Stimulated activated CD8-positive, alpha-beta memory T cell treated with anti-CD3 and anti-CD28 coated beads, Interleukin-4, amount 100 ng/mL, for 24 hours (primary cell): ENCODE results near the gene CCDC149.

ENCODE experiments used
- DNase-seq: peaks from one replicate; pipeline ENCODE4 v3.0.0-alpha.2; 2020; ENCODE audit warnings: low read depth

Gene CCDC149

DNA sequence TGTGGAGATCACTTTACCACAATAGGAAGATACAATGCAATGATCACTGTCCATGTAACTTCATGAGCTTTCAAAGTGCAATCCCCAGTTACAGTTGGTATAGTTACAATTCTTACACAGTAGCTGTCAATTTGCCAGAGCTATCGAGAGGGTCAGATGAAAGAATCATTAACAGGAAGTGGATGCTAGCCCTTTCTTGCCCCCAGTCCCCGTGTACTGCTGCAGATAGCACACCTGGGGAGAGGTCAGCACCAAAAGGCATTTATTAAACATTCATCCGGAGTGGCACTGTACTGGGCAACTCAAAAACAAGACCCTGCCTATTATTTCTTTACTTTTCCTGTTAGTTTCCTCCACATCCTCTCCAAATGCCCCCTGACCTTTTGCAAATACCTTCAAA, 69.7 kb downstream of the CCDC149 start:
- no peak for DNase-seq

DNA sequence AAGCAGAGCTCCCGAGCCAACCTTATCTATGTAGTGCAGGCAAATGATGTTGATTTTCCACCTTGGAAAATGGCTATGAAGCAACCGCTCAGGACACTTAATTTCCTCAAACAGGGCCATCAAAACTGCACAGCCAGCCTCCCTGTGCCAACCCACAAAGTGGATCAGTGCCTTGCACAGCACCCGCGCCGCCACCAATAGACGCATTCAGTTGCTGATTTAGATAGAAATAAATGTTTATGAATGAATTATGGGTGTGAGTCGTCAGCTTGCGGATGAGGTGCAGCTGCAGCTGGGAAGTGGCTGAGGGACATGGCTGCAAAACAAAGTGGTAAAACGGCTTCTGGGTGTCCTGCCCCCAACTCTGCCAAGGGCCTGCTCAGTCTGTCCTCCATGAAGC, 70.5 kb downstream of the CCDC149 start:
- DNase-seq = no peak

DNA sequence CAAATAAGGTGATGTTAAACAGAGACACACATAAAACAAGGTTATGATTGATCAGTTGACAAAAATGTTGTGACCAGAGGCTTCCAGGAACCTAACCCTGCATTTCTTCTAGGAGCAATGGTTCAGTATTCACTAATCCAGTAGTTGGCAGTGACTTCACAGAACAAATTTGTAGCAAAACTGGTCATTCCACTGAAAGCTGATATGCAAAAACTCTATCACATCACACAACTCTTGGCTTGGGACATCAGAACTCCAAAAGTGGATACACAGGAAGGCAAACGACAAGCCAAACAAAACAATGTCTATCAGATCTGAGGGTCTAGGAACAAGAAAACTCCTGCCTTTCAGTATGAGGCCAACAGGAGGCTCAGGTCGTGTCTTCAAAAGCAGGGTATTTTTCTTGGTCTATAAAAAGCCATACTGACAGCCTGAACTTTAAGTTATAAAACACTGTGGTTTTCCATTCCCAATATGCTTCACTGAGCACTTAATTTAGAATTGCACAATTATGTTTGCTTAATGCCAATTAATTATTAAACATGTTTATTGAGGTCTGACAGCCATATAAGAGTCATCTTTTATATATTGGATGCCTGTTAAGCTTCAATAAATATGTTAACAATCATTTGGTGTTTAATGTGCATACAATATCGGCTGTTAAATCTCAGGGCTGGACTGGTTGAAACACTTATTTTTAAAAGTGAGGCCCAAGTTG, 71.9 kb downstream of the CCDC149 start:
- DNase-seq = no peak

DNA sequence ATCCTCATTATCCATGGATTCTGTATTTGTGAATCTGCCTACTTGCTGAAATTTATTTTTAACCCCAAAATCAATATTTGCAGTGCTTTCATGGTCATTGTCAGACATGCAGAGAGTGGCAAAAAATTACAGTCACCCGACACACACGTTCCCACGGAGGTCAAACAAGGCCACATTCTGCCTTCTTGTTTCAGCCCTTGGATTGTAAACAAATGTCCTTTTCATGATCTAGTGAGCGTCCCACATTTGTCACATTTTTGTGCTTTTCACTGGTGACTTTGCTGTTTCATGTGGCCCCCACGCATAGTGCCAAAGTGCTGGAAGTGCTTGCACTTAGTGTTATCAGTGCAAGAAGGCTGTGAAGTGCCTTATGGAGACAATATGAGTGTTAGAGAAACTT, 72.5 kb downstream of the CCDC149 start:
- no peak for DNase-seq

DNA sequence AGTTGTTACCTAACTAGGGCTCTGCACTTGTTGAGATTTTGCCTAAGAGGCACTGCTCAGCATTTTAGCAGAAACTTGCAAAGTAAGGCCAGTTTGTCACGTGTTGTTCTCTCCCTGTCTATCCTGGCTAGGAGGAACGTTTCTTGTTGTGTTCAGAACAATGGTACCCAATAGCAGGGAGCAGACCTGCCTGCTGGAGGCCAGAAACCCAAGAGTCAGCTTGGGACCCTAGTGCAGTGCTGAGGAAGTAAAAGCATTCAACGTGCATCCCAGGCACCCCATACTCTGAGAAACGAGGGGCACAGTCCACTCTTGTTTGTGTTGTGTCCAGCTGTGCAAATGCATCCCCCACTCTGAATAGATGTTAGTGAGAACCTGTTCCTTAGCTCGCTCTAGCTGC, 75.1 kb downstream of the CCDC149 start:
- no peak for DNase-seq

DNA sequence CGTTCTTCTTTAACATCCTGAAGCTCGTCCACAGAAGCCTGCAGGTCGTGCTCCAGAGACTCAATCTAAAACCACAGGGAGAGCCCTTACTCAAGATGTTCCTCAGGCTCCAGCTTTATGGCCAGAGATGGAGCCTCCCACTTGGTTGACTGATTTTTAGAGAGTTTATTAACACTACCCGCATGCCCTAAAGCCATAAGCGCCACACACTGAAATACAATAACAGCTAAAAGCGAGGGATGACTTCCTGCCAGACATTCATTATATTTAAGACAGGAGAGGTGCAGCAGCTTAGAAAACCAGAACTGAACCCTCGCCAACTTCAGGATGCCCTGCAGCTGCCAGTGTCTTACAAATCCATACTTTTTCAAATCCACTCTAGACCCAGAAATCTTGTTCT, 75.5 kb downstream of the CCDC149 start:
- DNase-seq = no peak

DNA sequence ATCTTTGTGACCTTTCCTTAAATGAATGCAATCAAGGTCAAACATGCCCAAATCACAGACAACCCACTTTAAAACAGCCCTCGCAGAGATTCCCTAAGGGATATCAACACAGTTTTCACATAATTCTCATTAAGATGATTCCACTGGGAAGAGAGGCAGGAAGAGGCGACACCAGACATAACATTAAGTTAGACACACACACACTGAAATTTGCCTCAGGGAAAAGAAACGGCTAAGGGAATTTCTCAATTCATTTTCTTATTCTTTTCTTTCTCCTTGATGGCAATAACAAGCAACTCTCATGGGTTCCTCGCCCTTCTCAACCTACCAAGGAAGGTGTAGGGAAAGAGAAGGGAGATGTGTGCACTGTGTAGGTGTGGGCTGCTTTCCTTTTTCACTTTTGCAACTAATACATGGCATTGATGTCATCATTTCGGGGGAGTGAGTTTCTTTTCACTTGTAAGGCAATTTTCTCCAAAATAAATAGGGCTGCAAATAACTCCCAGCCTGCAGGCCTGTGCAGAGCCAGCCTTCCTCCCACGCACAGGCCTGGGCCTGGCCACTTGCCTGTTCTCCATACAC, 76.1 kb downstream of the CCDC149 start:
- no peak for DNase-seq

DNA sequence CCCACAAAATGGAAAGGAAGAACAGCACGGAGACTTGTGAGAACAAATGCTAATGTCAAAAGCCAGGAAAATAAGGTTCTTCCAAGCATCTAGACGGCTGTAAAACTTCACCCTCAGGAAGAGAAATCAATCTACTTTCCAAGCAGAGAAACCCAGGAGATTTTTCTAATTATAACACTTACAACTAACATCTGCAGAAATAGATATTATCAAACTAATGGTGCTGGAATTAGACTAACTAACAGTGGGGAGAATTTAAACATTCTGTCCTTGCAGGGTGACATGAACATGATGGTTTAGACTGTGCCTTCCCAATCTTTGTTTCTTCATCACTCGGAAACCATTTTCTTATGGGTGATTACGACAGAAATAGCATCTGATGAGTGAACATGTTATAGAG, 77.1 kb downstream of the CCDC149 start:
- DNase-seq = no peak

DNA sequence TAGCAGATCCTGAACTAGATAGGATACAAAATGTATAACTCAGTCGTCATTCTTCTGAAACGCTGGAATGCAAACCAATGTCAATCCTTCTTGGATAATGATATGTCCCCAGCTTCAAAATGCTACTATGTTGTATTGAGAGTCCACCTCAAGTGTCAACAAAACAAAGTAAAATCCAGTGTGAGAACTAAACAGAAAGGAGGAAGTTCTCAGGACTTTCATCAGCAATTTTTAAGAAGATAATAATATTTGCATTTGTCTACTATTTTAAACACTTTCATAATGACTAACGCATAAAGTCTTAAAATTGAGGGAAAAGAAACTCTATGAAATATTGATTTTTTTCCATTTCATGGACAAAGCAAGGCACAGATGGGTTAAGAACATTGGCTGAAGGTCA, 81.2 kb downstream of the CCDC149 start:
- no peak for DNase-seq

DNA sequence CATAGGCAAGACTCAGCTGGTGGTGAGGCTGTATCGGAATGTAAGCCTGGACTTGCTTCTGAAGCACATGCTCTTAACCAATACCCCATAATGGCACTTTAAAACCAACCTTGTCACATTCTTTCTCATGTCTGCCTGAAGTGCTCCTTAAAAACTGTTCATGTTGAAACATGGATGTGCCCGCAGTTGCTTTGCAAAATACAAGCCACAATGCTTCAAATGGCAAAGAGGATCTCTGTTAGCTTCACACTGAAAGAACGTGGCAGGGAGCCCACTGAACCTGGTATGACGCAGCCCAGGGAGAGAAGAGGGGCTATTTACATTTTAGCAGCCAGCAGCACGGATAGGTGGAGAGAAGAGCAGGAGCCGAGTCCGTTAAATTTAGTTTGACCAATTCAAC, 88.1 kb downstream of the CCDC149 start:
- DNase-seq = no peak

DNA sequence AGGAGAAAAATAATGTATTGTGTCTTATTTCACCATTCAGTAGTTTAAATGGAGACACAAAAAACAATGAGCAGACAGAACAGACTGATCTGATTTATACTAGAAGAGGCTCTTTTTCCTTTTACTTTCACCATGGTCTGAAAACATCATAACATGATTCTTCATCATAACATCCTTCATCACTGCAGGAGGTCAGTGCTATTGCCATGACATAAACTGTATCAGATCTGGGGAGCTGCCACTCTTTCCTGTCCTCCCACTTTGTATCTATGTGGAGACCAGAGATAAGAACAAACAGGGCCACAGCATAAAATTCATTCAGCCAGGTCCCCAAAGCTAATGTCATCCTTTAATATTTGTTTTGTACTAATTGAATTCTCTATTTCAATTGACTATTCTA, 92.3 kb downstream of the CCDC149 start:
- no peak for DNase-seq

DNA sequence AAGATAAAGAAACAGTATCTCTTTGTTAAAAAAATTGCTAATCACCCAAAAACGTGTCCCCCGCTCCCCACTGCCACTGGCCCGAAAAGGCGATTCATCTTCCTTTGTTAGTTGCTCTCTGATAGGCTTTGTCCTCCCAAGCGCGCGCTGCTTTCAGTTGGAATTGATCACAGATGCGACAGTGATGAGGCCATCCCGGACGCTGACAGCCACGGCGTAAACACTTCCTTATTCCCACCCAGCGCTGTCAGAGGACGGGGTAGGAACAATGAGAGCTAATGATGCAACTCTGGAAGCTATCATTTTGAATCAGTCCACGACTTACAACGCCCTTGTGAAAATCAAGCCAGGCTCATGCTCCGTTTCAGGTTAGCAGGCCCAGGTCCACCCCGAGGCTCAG, 96.0 kb downstream of the CCDC149 start:
- DNase-seq = no peak

DNA sequence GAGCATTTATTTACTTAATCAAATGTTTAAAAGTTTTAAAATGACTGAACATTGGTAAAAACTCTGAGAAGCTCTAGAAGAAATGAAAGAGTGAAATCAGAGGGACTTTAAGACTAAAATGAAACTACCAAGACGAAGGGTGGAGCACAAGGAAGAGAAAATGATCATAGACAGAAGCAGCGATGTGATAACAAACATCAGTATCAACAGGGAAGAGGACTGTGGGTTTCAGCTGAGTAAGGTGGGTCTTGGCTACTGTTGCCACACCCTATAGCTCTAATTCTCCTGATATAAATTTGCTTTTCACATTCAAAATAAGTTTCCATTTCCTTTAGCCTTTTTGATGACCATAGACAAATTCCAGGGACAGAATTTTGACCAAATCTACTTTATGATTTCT, 99.1 kb downstream of the CCDC149 start:
- DNase-seq = no peak

DNA sequence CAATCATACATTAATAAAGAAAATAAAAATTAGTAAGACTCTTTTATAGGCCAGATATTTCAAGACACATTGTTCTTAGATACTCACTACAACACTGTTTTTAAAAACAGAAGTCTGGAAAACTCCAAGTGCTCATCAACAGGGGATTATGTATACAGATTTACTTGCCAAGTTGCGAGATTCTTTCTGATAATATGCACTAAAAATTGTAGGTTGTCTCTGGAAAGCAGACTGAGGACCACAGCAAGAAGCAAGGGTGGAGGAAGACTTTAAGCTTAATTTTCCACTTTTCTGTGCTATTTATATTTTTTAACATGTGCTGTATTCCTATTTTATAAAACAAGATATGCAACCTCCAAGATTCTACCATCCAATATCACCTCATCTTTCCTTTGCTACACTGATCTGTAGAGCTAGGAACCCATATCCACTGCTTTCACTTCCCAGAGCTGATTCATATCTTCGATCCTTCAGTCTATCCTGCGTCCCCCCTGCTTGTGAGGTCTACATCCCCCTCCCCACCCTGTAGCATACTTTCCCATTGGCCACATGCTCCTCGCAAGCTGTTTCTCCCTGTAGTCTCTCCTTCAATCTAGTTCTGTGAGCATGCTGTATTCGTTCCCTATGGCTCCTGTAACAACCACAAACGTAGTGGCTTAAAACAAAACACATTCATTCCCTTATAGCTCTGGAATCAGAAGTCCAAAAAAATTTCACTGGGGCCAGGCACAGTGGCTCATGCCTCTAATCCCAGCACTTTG, 101.8 kb downstream of the CCDC149 start:
- no peak for DNase-seq

DNA sequence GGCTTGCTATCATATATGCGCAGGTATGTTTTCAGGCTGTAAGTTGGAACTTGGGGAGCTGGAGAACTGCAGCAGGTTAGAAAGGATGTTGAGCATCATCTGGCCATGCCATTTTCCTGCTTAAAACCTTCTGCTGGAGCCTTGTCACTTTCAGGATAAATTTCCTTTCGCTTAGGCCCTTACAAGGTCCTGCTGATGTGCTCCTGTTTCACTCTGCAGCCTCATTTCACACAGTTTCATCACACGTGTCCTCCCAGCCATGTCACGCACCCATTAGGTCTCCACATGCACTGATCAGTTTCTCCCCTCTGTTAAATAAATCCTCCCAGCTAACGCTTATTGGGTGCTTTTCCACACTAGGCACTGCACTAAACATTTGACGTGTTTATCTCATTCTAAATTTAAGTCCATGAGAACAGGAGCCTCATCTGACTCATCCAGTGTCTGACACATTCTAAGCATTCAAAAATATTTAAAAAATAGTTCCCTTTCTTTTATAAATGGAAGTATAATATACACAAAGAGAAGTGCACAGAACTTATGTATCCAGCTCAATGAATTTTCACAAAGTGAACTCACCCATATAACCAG, 102.9 kb downstream of the CCDC149 start:
- no peak for DNase-seq

DNA sequence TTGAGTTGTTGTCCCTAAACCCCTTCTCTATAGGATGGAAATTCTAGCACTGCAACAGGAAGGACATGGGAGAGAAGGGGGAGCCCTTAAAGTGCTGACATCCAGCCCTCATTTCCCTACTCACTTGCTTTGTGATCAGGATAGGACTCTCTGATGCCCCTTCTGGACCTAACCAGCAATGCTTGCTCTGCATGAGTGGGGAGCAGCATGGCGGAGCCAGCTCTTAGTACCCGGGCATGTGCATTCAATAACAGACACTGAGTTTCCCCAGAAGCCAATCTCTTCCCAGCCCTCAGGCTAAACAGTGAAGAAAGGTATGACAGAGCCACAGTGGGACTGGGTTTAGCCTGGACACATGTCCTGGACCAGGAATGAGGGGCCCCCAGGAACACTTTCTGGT, 103.5 kb downstream of the CCDC149 start:
- DNase-seq = no peak

DNA sequence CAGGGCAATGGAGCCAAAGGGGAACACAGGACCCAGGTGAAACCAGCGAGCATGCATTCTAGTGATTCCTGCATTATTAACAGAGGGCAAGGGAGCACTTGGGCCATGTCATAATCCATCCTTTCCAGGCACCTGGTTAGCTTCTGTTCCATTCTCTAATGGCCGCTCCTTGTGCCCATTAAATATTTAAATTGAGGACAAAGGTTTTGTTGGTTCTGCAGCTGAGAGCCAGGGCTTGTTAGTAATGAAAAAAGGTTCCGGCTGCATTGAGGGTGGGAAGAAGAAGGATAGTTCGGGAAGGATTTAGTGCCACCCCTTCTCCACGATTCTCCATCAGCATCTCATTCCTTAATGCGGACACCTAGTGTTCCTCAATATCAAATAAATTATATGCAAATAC, 103.9 kb downstream of the CCDC149 start:
- no peak for DNase-seq

DNA sequence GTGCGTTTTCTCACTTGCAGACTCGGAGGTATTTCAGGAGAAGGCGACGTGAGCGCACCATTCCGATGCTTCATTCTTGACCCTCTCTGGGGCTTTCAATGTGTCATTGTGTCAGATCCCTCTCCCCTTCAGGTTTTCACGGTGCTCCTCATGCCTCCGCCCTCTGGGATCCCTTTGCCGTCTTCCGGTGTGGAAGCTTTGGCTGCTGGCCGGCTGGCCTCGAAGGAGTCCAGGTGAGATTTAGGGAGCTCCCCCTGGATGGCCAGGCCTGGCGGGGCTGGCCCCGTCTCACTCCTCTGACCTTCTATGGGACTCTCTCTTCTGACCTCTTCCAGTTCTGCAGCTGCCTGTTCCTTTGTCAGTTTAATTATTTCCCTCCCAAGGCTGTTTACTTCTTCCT, 104.6 kb downstream of the CCDC149 start:
- no peak for DNase-seq

DNA sequence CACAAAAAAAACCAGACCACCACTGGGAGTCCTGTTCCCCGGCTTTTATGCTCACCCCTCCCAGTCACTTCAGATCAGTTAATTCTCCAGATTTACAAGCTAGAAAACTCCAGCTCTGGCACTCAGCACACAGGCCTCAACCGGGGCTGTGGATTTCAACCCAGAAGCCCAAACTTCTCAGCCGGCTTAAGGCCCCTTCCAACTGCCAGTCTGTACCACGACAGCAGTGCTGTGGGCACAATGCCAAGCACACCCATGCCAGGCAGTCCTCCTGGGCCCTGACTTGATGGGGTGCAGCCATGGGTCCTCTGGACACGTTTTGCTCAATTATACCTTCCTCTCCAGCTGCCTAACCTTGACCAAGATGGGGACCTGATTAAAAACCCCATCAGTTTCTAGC, 105.2 kb downstream of the CCDC149 start:
- no peak for DNase-seq

DNA sequence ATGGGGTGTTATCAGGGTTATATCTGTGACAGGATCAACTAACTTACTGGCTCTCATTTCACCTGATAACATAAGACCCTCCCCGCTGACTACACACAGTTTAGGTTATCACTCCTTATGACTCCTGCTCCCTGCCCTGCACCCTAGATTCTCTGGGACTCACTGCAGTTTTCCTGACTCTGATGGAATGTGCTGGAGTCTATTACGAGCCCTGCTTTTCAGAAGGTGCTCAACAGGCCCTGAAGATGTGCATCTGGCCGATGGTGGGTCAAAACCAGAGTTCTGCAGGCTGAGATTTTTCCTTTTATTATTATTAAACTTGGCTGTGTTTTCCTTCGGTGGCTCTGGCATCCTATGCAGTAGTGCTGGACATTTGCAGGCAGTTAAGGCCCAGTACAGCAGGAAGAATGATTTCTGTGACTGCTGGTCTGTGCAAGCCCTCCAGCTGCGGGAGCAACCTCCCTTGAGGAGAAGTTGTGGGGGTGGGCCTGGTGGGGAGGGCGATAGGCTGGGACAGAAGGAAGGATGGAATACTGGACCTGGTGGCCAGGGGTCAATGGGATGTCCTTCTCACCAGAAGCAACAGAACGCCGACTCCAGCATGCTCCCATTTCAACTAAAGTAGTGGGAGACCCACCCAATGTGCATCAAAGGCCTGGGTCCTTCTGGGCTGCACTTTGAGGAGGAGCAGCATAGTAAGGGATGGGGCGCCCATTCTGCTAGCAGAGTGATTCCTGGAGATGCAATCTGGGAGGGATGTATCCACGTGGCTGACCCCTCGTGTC, 106.4 kb downstream of the CCDC149 start:
- no peak for DNase-seq

DNA sequence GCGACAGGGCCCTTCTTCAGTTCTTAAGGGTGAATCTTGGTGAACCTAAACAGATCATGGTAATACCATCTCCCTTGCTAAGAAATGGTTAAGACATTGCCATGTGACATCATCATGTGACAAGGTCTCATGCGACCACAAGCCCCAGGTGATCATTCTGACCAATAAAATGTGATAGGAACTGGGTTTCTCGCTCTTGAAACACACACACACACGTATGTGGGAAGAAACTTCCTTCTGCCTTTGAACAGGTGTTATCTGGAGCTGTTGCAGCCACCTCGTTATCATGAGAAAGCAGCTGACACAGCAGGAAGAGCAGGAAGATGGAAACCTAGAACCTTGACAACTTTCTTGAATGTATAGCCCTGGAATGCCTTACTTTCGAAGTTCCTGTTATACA, 107.3 kb downstream of the CCDC149 start:
- DNase-seq = no peak

DNA sequence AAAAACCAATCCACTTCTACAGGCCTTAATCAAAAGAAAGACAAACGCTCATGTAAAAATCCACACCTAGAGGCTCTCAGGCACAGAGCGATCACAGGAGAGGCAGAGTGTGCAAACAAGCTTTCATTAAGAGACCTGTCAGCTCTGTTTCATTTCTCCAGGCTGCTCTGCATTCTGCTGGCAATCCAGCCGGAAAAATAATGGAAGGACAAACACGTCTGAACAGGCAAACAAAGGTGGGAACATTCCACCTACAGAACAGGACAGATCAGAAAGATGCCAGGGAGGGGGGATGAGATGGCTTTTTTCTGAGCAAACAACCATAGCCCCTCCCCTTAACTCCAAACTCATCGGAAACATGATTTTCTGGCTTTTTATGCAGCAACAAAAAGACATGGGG, 107.8 kb downstream of the CCDC149 start:
- no peak for DNase-seq
